H9 (cell line): Measurements from ENCODE around the gene YY2. TPM values are rescaled to one million over a fixed set of nuclear protein-coding genes. Genes with fewer than 3 reads are reported as not detected.

Experiments used
- DNase-seq: peaks from one replicate; pipeline ENCODE4 v3.0.0-alpha.2; 2017
- H2AFZ ChIP-seq: one replicate; pipeline ENCODE4 v1.6.1; 2013; ENCODE audit warnings: mild to moderate bottlenecking, low read length, control low read depth, moderate library complexity
- H2AK5ac ChIP-seq: 2 replicates; pipeline ENCODE4 v1.6.1; 2013; ENCODE audit warnings: low read length, control low read depth, mixed read lengths; ENCODE audit not compliant: insufficient read length
- H2BK120ac ChIP-seq: one replicate; pipeline ENCODE4 v1.6.1; 2013; ENCODE audit warnings: low read depth, mild to moderate bottlenecking, low read length, control low read depth, inconsistent platforms; ENCODE audit not compliant: poor library complexity, severe bottlenecking
- H2BK12ac ChIP-seq: 2 replicates; pipeline ENCODE4 v1.6.1; 2013; ENCODE audit warnings: low read length, control low read depth, mixed read lengths, low read depth; ENCODE audit not compliant: insufficient read length
- H2BK15ac ChIP-seq: 2 replicates; pipeline ENCODE4 v1.6.1; 2013; ENCODE audit warnings: low read depth, low read length, control low read depth
- H2BK20ac ChIP-seq: one replicate; pipeline ENCODE4 v1.6.1; 2013; ENCODE audit warnings: low read depth, mild to moderate bottlenecking, low read length, control low read depth, inconsistent platforms; ENCODE audit not compliant: poor library complexity, severe bottlenecking
- H2BK5ac ChIP-seq: 2 replicates; pipeline ENCODE4 v1.6.1; 2013; ENCODE audit warnings: low read length, control low read depth, mixed read lengths; ENCODE audit not compliant: insufficient read length
- H3K14ac ChIP-seq: 2 replicates; pipeline ENCODE4 v1.6.1; 2013; ENCODE audit warnings: low read length, control low read depth; ENCODE audit not compliant: insufficient read depth
- H3K18ac ChIP-seq: 2 replicates; pipeline ENCODE4 v1.6.1; 2013; ENCODE audit warnings: low read depth, mild to moderate bottlenecking, mixed read lengths, low read length, control low read depth; ENCODE audit not compliant: insufficient read length
- H3K23ac ChIP-seq: 2 replicates; pipeline ENCODE4 v1.6.1; 2013; ENCODE audit warnings: low read length, control low read depth, mixed read lengths, low read depth; ENCODE audit not compliant: insufficient read length
- H3K23me2 ChIP-seq: 2 replicates; pipeline ENCODE4 v1.6.1; 2013; ENCODE audit warnings: low read depth, mild to moderate bottlenecking, mixed read lengths, low read length, control low read depth; ENCODE audit not compliant: insufficient read length, poor library complexity, severe bottlenecking
- H3K27ac ChIP-seq: 2 replicates; pipeline ENCODE4 v1.5.1; 2013; ENCODE audit warnings: low read length, control low read depth, mixed read lengths, low read depth; ENCODE audit not compliant: insufficient read length
- H3K27me3 ChIP-seq: 2 replicates; pipeline ENCODE4 v1.6.1; 2013; ENCODE audit warnings: low read length, control low read depth, inconsistent platforms; ENCODE audit not compliant: insufficient read depth
- H3K4ac ChIP-seq: 2 replicates; pipeline ENCODE4 v1.6.1; 2013; ENCODE audit warnings: low read depth, mild to moderate bottlenecking, control low read depth, inconsistent platforms, low read length, moderate library complexity
- H3K4me1 ChIP-seq: 2 replicates; pipeline ENCODE4 v1.6.1; 2013; ENCODE audit warnings: low read length, control low read depth, inconsistent platforms; ENCODE audit not compliant: insufficient read depth
- H3K4me2 ChIP-seq: 2 replicates; pipeline ENCODE4 v1.6.1; 2013; ENCODE audit warnings: low read length, control low read depth, mixed read lengths; ENCODE audit not compliant: insufficient read length, insufficient read depth
- H3K56ac ChIP-seq: 2 replicates; pipeline ENCODE4 v1.6.1; 2013; ENCODE audit warnings: low read depth, mild to moderate bottlenecking, mixed read lengths, low read length, control low read depth; ENCODE audit not compliant: insufficient read length
- H3K79me1 ChIP-seq: 2 replicates; pipeline ENCODE4 v1.6.1; 2013; ENCODE audit warnings: low read depth, mild to moderate bottlenecking, moderate library complexity, low read length, control low read depth, inconsistent platforms; ENCODE audit not compliant: insufficient read depth, poor library complexity, severe bottlenecking
- H3K79me2 ChIP-seq: 2 replicates; pipeline ENCODE4 v1.6.1; 2013; ENCODE audit warnings: low read length, control low read depth, inconsistent platforms; ENCODE audit not compliant: insufficient read depth
- H3K9ac ChIP-seq: 2 replicates; pipeline ENCODE4 v1.6.1; 2013; ENCODE audit warnings: low read length, control low read depth, mixed read lengths; ENCODE audit not compliant: insufficient read length; ENCODE audit errors: extremely low read depth
- H3K9me3 ChIP-seq: one replicate; pipeline ENCODE4 v1.6.1; 2013; ENCODE audit warnings: low read depth, low read length, inconsistent platforms; ENCODE audit not compliant: control insufficient read depth
- H3T11ph ChIP-seq: one replicate; pipeline ENCODE4 v1.6.1; 2013; ENCODE audit warnings: mild to moderate bottlenecking, low read length, control low read depth, inconsistent platforms
- H4K20me1 ChIP-seq: one replicate; pipeline ENCODE4 v1.6.1; 2013; ENCODE audit not compliant: control insufficient read depth, insufficient read length, insufficient read depth
- H4K5ac ChIP-seq: 2 replicates; pipeline ENCODE4 v1.6.1; 2013; ENCODE audit warnings: low read depth, mild to moderate bottlenecking, mixed read lengths, low read length, control low read depth; ENCODE audit not compliant: insufficient read length
- H4K8ac ChIP-seq: replicated peaks from 2 replicates; pipeline ENCODE4 v1.6.1; 2013; ENCODE audit warnings: low read length, control low read depth, mixed read lengths, low read depth; ENCODE audit not compliant: insufficient read length
- H4K91ac ChIP-seq: 2 replicates; pipeline ENCODE4 v1.6.1; 2013; ENCODE audit warnings: low read depth, mild to moderate bottlenecking, moderate library complexity, mixed read lengths, low read length, control low read depth; ENCODE audit not compliant: insufficient read length
- H3K27ac Mint-ChIP-seq, 3 experiments: 2 replicates in 2 of 3; 3 replicates in 1 of 3; pipeline ENCODE4 v1.8.0; 2020 to 2021; ENCODE audit warnings: mixed read lengths in 3 of 3, mild to moderate bottlenecking in 1 of 3, moderate library complexity in 1 of 3
- H3K27me3 Mint-ChIP-seq: 2 replicates; pipeline ENCODE4 v1.8.0; 2021; ENCODE audit warnings: low read depth, mild to moderate bottlenecking, moderate library complexity, mixed read lengths
- H3K36me3 Mint-ChIP-seq, 3 experiments: 2 replicates in 2 of 3; 3 replicates in 1 of 3; pipeline ENCODE4 v1.8.0; 2020 to 2021; ENCODE audit warnings: low read depth in 3 of 3, mixed read lengths in 3 of 3; ENCODE audit not compliant: insufficient read depth in 1 of 3
- H3K4me1 Mint-ChIP-seq, 2 experiments: 2 replicates each; pipeline ENCODE4 v1.8.0; 2020; ENCODE audit warnings: mixed read lengths in 2 of 2
- H3K4me3 Mint-ChIP-seq, 2 experiments: 2 replicates in 1 of 2; 3 replicates in 1 of 2; pipeline ENCODE4 v1.8.0; 2020 to 2021; ENCODE audit warnings: mild to moderate bottlenecking in 2 of 2, mixed read lengths in 2 of 2, moderate library complexity in 1 of 2
- H3K9me3 Mint-ChIP-seq, 2 experiments: 2 replicates in 1 of 2; 3 replicates in 1 of 2; pipeline ENCODE4 v1.8.0; 2020; ENCODE audit warnings: mild to moderate bottlenecking in 2 of 2, mixed read lengths in 2 of 2, moderate library complexity in 1 of 2
- WGBS: extraction: QIAGEN DNeasy Blood & Tissue Kit; methylation state at CpG from one replicate; pipeline ENCODE4 v1.1.7; 2013; ENCODE audit warnings: missing lambda C conversion rate, low lambda C conversion rate, mixed read lengths; ENCODE audit not compliant: insufficient read length; ENCODE audit errors: extremely low coverage; 5-methylcytosine and 5-hydroxymethylcytosine counted together
- total RNA-seq: library from RNA; stranded (reverse); gene quantifications from 2 replicates; pipeline ENCODE4 v1.2.1, GENCODE V29; 2021
- TF ChIP-seq, protein P1 (sequence below): fragments of 200-600 bp; sonication (generic); conservative IDR thresholded peaks from 3 replicates; pipeline ENCODE4 v1.8.0; 2021; ENCODE audit warnings: antibody characterized with exemption, mild to moderate bottlenecking

Gene YY2
- total RNA-seq, 1 experiment from 2014 or later = 1.8 TPM

DNA sequence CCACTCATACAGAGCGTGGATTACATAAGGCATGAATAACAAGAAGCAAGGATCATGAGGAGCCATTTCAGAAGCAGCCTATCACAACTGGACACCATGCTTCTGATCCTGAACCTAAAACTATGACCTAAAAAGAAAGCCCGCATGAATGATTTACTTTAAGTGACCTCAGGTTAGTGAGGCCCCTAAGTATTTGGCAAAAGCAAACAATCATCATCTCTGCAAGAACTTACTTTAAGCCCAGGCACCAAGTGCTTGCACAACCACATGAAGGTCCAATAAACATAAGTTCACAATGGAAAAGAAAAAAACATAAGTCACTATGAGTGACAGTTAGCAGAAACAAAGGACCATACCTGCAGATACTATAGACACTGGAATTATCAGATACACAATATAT is 24.3 kb upstream of the YY2 start:
- peaks cover 0 to 35% of the 10 kb centered on the region in 2 experiments; a peak in 3 of 5 replicates for H3K9me3 Mint-ChIP-seq
- no peaks in the 10 kb centered on the region for H3K4me1 ChIP-seq
- H4K91ac ChIP-seq = no peak overlapping the region
- no peak overlapping the region for H3K27ac Mint-ChIP-seq
- no peaks in the 10 kb centered on the region for H3K9me3 ChIP-seq
- H2AFZ ChIP-seq = no peak overlapping the region
- H3K27me3 ChIP-seq = no peaks in the 10 kb centered on the region
- no peaks in the 10 kb centered on the region for H3K79me2 ChIP-seq
- no peak overlapping the region for H2BK5ac ChIP-seq
- H3K18ac ChIP-seq = no peak overlapping the region
- H3K79me1 ChIP-seq = no peaks in the 10 kb centered on the region
- H2BK12ac ChIP-seq = no peak overlapping the region
- no peaks in the 10 kb centered on the region for H3K36me3 Mint-ChIP-seq
- H3K23me2 ChIP-seq = no peaks in the 10 kb centered on the region
- no peak overlapping the region for H4K5ac ChIP-seq
- H2BK120ac ChIP-seq = no peak overlapping the region
- H3K23ac ChIP-seq = no peak overlapping the region
- TF ChIP-seq, protein P1, sequence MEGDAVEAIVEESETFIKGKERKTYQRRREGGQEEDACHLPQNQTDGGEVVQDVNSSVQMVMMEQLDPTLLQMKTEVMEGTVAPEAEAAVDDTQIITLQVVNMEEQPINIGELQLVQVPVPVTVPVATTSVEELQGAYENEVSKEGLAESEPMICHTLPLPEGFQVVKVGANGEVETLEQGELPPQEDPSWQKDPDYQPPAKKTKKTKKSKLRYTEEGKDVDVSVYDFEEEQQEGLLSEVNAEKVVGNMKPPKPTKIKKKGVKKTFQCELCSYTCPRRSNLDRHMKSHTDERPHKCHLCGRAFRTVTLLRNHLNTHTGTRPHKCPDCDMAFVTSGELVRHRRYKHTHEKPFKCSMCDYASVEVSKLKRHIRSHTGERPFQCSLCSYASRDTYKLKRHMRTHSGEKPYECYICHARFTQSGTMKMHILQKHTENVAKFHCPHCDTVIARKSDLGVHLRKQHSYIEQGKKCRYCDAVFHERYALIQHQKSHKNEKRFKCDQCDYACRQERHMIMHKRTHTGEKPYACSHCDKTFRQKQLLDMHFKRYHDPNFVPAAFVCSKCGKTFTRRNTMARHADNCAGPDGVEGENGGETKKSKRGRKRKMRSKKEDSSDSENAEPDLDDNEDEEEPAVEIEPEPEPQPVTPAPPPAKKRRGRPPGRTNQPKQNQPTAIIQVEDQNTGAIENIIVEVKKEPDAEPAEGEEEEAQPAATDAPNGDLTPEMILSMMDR = no peak
- no peaks in the 10 kb centered on the region for H4K20me1 ChIP-seq
- H3K4me1 Mint-ChIP-seq = peaks cover 26 to 30% of the 10 kb centered on the region in 2 experiments
- H3K14ac ChIP-seq = no peak overlapping the region
- H3K56ac ChIP-seq = no peak overlapping the region
- no CpG with 5 or more reads among the region's 2 CpGs for WGBS
- no peak overlapping the region for H4K8ac ChIP-seq
- H3K4me3 Mint-ChIP-seq = no peak overlapping the region
- no peak overlapping the region for H2AK5ac ChIP-seq
- DNase-seq = no peak
- no peak overlapping the region for H3K27ac ChIP-seq
- H3K4ac ChIP-seq = no peak overlapping the region
- no peak overlapping the region for H2BK20ac ChIP-seq
- H3K4me2 ChIP-seq = no peak overlapping the region
- H3K9ac ChIP-seq = no peak overlapping the region
- H3K27me3 Mint-ChIP-seq = no peaks in the 10 kb centered on the region
- H2BK15ac ChIP-seq = no peak overlapping the region
- no peak overlapping the region for H3T11ph ChIP-seq
